IMR-90 (cell line): ENCODE data around the gene ARFGAP3. TPM values are rescaled to one million over a fixed set of nuclear protein-coding genes. Genes with fewer than 3 reads are reported as not detected.

Experiments used
- ATAC-seq: fragments of 200-7000 bp; cut with Tn5 transposase; 2 replicates; pipeline ENCODE4 v1.9.1; 2020; ENCODE audit warnings: low read depth, mild to moderate bottlenecking, moderate library complexity
- BruUV-seq: library from RNA; stranded (reverse); fragments of 400-500 nt; replicated peaks from 2 replicates; lab custom pipeline; 2021; lab: Mats Ljungman, UMichigan
- CTCF ChIA-PET: fragments of 300-600 bp; formaldehyde crosslinking; extraction: SDS; loops from one replicate; lab custom pipeline; 2021; ENCODE audit warnings: antibody characterized with exemption; lab: Yijun Ruan, JAX
- POLR2A ChIA-PET: fragments of 300-600 bp; sonication (Branson Sonifier 250); formaldehyde crosslinking; loops from one replicate; lab custom pipeline; 2022; ENCODE audit warnings: antibody characterized with exemption; ENCODE audit not compliant: unreplicated experiment; lab: Charles Lee
- DNase-seq: peaks from one replicate; pipeline ENCODE4 v3.0.0; 2013
- H2AFZ ChIP-seq: replicated peaks from 2 replicates; pipeline ENCODE3; 2013; ENCODE audit warnings: low read length, mild to moderate bottlenecking; ENCODE audit not compliant: poor library complexity
- H2AK5ac ChIP-seq: 2 replicates; pipeline ENCODE4 v1.6.1; 2013; ENCODE audit warnings: low read depth, low read length, inconsistent platforms
- H2AK9ac ChIP-seq: replicated peaks from 2 replicates; pipeline ENCODE3; 2013; ENCODE audit warnings: mild to moderate bottlenecking, low read depth, low read length, moderate library complexity; ENCODE audit not compliant: poor library complexity
- H2BK120ac ChIP-seq: 2 replicates; pipeline ENCODE4 v1.6.1; 2013; ENCODE audit warnings: low read depth, low read length, inconsistent platforms
- H2BK15ac ChIP-seq: 3 replicates; pipeline ENCODE4 v1.6.1; 2013; ENCODE audit warnings: low read depth, low read length, inconsistent platforms
- H2BK20ac ChIP-seq: 2 replicates; pipeline ENCODE4 v1.6.1; 2013; ENCODE audit warnings: low read depth, mild to moderate bottlenecking, inconsistent platforms, low read length, moderate library complexity
- H2BK5ac ChIP-seq: 2 replicates; pipeline ENCODE4 v1.6.1; 2013; ENCODE audit warnings: mild to moderate bottlenecking, low read depth, low read length, inconsistent platforms; ENCODE audit not compliant: poor library complexity, severe bottlenecking
- H3K14ac ChIP-seq: replicated peaks from 2 replicates; pipeline ENCODE4 v1.6.1; 2013; ENCODE audit warnings: low read depth, low read length, inconsistent platforms
- H3K18ac ChIP-seq: 2 replicates; pipeline ENCODE4 v1.6.1; 2013; ENCODE audit warnings: low read depth, low read length, control low read depth
- H3K23ac ChIP-seq: 2 replicates; pipeline ENCODE4 v1.6.1; 2013; ENCODE audit warnings: low read depth, low read length, inconsistent platforms
- H3K27ac ChIP-seq: 2 replicates; pipeline ENCODE4 v1.5.1; 2013; ENCODE audit warnings: mild to moderate bottlenecking, control low read depth, low read length; ENCODE audit not compliant: insufficient read depth
- H3K27me3 ChIP-seq: 2 replicates; pipeline ENCODE4 v1.6.1; 2013; ENCODE audit warnings: low read length; ENCODE audit not compliant: control insufficient read depth, insufficient read depth
- H3K36me3 ChIP-seq: 2 replicates; pipeline ENCODE4 v1.6.1; 2013; ENCODE audit warnings: low read length, mixed read lengths; ENCODE audit not compliant: control insufficient read depth, insufficient read depth
- H3K4ac ChIP-seq: 2 replicates; pipeline ENCODE4 v1.6.1; 2013; ENCODE audit warnings: low read depth, low read length, inconsistent platforms
- H3K4me1 ChIP-seq: 2 replicates; pipeline ENCODE4 v1.6.1; 2013; ENCODE audit warnings: low read length, mixed read lengths; ENCODE audit not compliant: control insufficient read depth, insufficient read depth
- H3K4me2 ChIP-seq: 2 replicates; pipeline ENCODE4 v1.6.1; 2013; ENCODE audit warnings: low read depth, mild to moderate bottlenecking, control low read depth, low read length, moderate library complexity
- H3K4me3 ChIP-seq: 2 replicates; pipeline ENCODE4 v1.5.1; 2013; ENCODE audit warnings: low read depth, mild to moderate bottlenecking, control low read depth, low read length, moderate library complexity; ENCODE audit not compliant: insufficient read depth
- H3K56ac ChIP-seq: 2 replicates; pipeline ENCODE4 v1.6.1; 2013; ENCODE audit warnings: low read length, inconsistent platforms; ENCODE audit not compliant: insufficient read depth; ENCODE audit errors: extremely low read depth
- H3K79me1 ChIP-seq, 2 experiments: 2 replicates each; pipeline ENCODE4 v1.6.1; 2013; ENCODE audit warnings: low read length in 2 of 2, inconsistent platforms in 1 of 2, low read depth in 1 of 2
- H3K9ac ChIP-seq: 2 replicates; pipeline ENCODE4 v1.6.1; 2013; ENCODE audit warnings: low read depth, low read length, control low read depth
- H3K9me1 ChIP-seq: 2 replicates; pipeline ENCODE4 v1.6.1; 2013; ENCODE audit warnings: low read length, inconsistent platforms; ENCODE audit not compliant: insufficient read depth
- H3K9me3 ChIP-seq: 2 replicates; pipeline ENCODE4 v1.6.1; 2013; ENCODE audit warnings: low read length; ENCODE audit not compliant: control insufficient read depth, insufficient read depth
- H4K20me1 ChIP-seq: 2 replicates; pipeline ENCODE4 v1.6.1; 2013; ENCODE audit warnings: low read length, inconsistent platforms; ENCODE audit not compliant: insufficient read depth
- H4K5ac ChIP-seq: 2 replicates; pipeline ENCODE4 v1.6.1; 2013; ENCODE audit warnings: mild to moderate bottlenecking, low read depth, low read length, control low read depth
- H4K8ac ChIP-seq, 2 experiments: 2 replicates each; pipeline ENCODE4 v1.6.1; 2013; ENCODE audit warnings: low read depth in 2 of 2, low read length in 2 of 2, control low read depth in 1 of 2, inconsistent platforms in 1 of 2
- H4K91ac ChIP-seq: 2 replicates; pipeline ENCODE4 v1.6.1; 2013; ENCODE audit warnings: low read depth, low read length, inconsistent platforms; ENCODE audit not compliant: insufficient read depth
- BHLHE40 ChIP-seq: fragments of 150-350 bp; IDR thresholded peaks from 2 replicates; pipeline ENCODE4 v1.6.1; 2016; ENCODE audit warnings: mild to moderate bottlenecking, low read depth, low read length
- CEBPB ChIP-seq: IDR thresholded peaks from 2 replicates; pipeline ENCODE4 v1.6.1; 2012; ENCODE audit warnings: low read depth, low read length, improper control_type of control experiment
- CHD1 ChIP-seq: IDR thresholded peaks from 2 replicates; pipeline ENCODE4 v1.6.1; 2012; ENCODE audit warnings: low read depth, low read length, improper control_type of control experiment
- CTCF ChIP-seq: conservative IDR thresholded peaks from 2 replicates; pipeline ENCODE4 v1.5.1; 2012; ENCODE audit warnings: mild to moderate bottlenecking, low read depth, low read length, improper control_type of control experiment
- FOS ChIP-seq: fragments of 150-350 bp; IDR thresholded peaks from 2 replicates; pipeline ENCODE4 v1.6.1; 2016; ENCODE audit warnings: low read depth, low read length
- MAFK ChIP-seq: IDR thresholded peaks from 2 replicates; pipeline ENCODE4 v1.6.1; 2012; ENCODE audit warnings: low read depth, low read length, improper control_type of control experiment
- MAZ ChIP-seq: IDR thresholded peaks from 2 replicates; pipeline ENCODE4 v1.6.1; 2012; ENCODE audit warnings: low read depth, mild to moderate bottlenecking, low read length, improper control_type of control experiment, moderate library complexity, borderline replicate concordance
- MXI1 ChIP-seq: IDR thresholded peaks from 2 replicates; pipeline ENCODE4 v1.6.1; 2012; ENCODE audit warnings: low read depth, mild to moderate bottlenecking, low read length, moderate library complexity, borderline replicate concordance
- NFE2L2 ChIP-seq: fragments of 150-350 bp; IDR thresholded peaks from 2 replicates; pipeline ENCODE4 v1.6.1; 2016; ENCODE audit warnings: low read depth, mild to moderate bottlenecking, low read length
- POLR2A ChIP-seq: IDR thresholded peaks from 2 replicates; pipeline ENCODE4 v1.6.1; 2012; ENCODE audit warnings: mild to moderate bottlenecking, low read depth, low read length
- RAD21 ChIP-seq: IDR thresholded peaks from 2 replicates; pipeline ENCODE4 v1.6.1; 2012; ENCODE audit warnings: low read length, improper control_type of control experiment
- RCOR1 ChIP-seq: IDR thresholded peaks from 2 replicates; pipeline ENCODE4 v1.6.1; 2012; ENCODE audit warnings: mild to moderate bottlenecking, low read length, improper control_type of control experiment; ENCODE audit not compliant: insufficient replicate concordance
- RFX5 ChIP-seq: IDR thresholded peaks from 2 replicates; pipeline ENCODE4 v1.8.0; 2012; ENCODE audit warnings: low read depth, mild to moderate bottlenecking, low read length, moderate library complexity
- USF2 ChIP-seq: fragments of 150-350 bp; IDR thresholded peaks from 2 replicates; pipeline ENCODE4 v1.6.1; 2017; ENCODE audit warnings: mild to moderate bottlenecking, antibody characterized with exemption, low read length, low read depth
- WGBS, 2 experiments: methylation state at CpG; one replicate each; pipeline versions ENCODE4 v1.1.5 to v1.1.7; 2013; ENCODE audit warnings: missing lambda C conversion rate in 2 of 2; ENCODE audit not compliant: insufficient read length in 1 of 2; ENCODE audit errors: extremely low coverage in 2 of 2; 5-methylcytosine and 5-hydroxymethylcytosine counted together
- dilution Hi-C: fragments of 300-500 bp; cut with HindIII; formaldehyde crosslinking; loops from one replicate; pipeline ENCODE4 v1.14.3; 2018; ENCODE audit warnings: low sequenced_read_pairs; ENCODE audit not compliant: unreplicated experiment
- in situ Hi-C: fragments of 300-500 bp; cut with MboI; formaldehyde crosslinking; loops from 3 replicates; pipeline ENCODE4 v1.14.3; 2019; ENCODE audit warnings: low sequenced_read_pairs, inconsistent platforms, mixed read lengths
- intact Hi-C: fragments of 100-400 bp; cut with micrococcal nuclease; formaldehyde crosslinking; loops from 2 replicates; pipeline ENCODE4 v1.10.0; 2022
- polyA plus RNA-seq, 3 experiments: library from polyadenylated mRNA; depleted of rRNA; stranded (reverse); fragments of >200 nt; gene quantifications; 2 replicates each; pipeline ENCODE4 v1.2.3, GENCODE V29; 2012; ENCODE audit warnings: low replicate concordance in 1 of 3
- total RNA-seq: library from RNA; depleted of rRNA; stranded (reverse); fragments of >200 nt; gene quantifications from 2 replicates; pipeline ENCODE4 v1.2.3, GENCODE V29; 2012
- TF ChIP-seq, protein P1 (sequence below): fragments of 150-350 bp; IDR thresholded peaks from 2 replicates; pipeline ENCODE4 v1.6.1; 2016; ENCODE audit warnings: low read depth, mild to moderate bottlenecking, low read length, moderate library complexity, borderline replicate concordance

The ARFGAP3 gene
- total and polyA plus RNA-seq, 2 of the 4 experiments (the other 2 are of a cell fraction) = 50.0 to 70.1 TPM

DNA sequence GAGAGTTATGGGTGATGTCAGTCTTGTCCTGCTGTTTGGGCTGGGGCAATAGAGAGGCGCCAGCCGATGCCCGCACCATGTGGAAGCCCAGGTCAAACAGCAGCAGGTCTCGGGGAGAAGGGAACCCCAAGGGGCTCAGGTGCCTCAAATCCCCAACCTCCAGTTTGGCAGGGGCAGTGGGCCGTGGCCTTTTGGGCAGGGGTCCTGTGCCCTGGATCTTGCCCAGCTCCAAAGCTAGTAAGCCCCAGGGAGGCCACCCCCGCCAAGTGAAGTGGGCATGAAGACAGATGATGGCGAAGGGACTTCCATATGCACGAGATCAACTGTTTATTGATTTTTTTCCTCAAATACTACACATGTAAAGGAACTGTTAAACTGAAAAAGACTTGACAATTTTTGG is 12.4 kb upstream of the ARFGAP3 start:
- no peak overlapping the region for H3K9ac ChIP-seq
- in situ Hi-C loops (no loop called here), dilution Hi-C loops (no loop called here), intact Hi-C loops (no loop called here)
- no peak overlapping the region for H2BK5ac ChIP-seq
- H3K9me3 ChIP-seq = no peaks in the 10 kb centered on the region
- no peak overlapping the region for H2AFZ ChIP-seq
- no peak overlapping the region for H3K18ac ChIP-seq
- H2AK5ac ChIP-seq = no peak overlapping the region
- H2BK15ac ChIP-seq = no peak overlapping the region
- no peak overlapping the region for H3K4ac ChIP-seq
- no peaks in the 10 kb centered on the region for H3K27me3 ChIP-seq
- H3K23ac ChIP-seq = no peak overlapping the region
- H4K91ac ChIP-seq = no peak overlapping the region
- no peak for DNase-seq
- no peak for ATAC-seq
- ChIA-PET POLR2A (no interaction called here), CTCF (no interaction called here)
- H2BK20ac ChIP-seq = no peak overlapping the region
- no peak overlapping the region for H4K8ac ChIP-seq
- no TSS peak for BruUV-seq
- no peak overlapping the region for H3K27ac ChIP-seq
- H2BK120ac ChIP-seq = no peak overlapping the region
- H3K36me3 ChIP-seq = peaks cover 39% of the 10 kb centered on the region
- no peak overlapping the region for H4K5ac ChIP-seq
- no peak overlapping the region for H3K4me2 ChIP-seq
- no peaks in the 10 kb centered on the region for H3K4me1 ChIP-seq
- no peak for TF ChIP-seq MXI1
- TF ChIP-seq RCOR1 = no peak
- TF ChIP-seq FOS = no peak
- TF ChIP-seq NFE2L2 = no peak
- no peak for TF ChIP-seq CTCF
- TF ChIP-seq USF2 = no peak
- no peak for TF ChIP-seq RFX5
- TF ChIP-seq, protein P1, sequence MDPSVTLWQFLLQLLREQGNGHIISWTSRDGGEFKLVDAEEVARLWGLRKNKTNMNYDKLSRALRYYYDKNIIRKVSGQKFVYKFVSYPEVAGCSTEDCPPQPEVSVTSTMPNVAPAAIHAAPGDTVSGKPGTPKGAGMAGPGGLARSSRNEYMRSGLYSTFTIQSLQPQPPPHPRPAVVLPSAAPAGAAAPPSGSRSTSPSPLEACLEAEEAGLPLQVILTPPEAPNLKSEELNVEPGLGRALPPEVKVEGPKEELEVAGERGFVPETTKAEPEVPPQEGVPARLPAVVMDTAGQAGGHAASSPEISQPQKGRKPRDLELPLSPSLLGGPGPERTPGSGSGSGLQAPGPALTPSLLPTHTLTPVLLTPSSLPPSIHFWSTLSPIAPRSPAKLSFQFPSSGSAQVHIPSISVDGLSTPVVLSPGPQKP = no peak
- no peak for TF ChIP-seq POLR2A
- TF ChIP-seq MAZ = no peak
- TF ChIP-seq BHLHE40 = no peak
- TF ChIP-seq CHD1 = no peak
- no peak for TF ChIP-seq RAD21
- TF ChIP-seq CEBPB = no peak
- no peak for TF ChIP-seq MAFK
- no peak overlapping the region for H3K56ac ChIP-seq
- 0 out of 2 replicates have a peak, but pooled peaks cover 2% of the 10 kb centered on the region for H3K9me1 ChIP-seq
- peaks cover 3 to 4% of the 10 kb centered on the region in 2 experiments; a peak in 2 of 4 replicates for H3K79me1 ChIP-seq
- WGBS, 2 experiments = no CpG with 5 or more reads among the region's 8 CpGs
- H3K4me3 ChIP-seq = no peak overlapping the region
- no peak overlapping the region for H2AK9ac ChIP-seq
- H4K20me1 ChIP-seq = peaks cover 8% of the 10 kb centered on the region
- H3K14ac ChIP-seq = no peak overlapping the region
